Ishikawa (cell line): ENCODE data around the gene TPGS2.

Source experiments
- CEBPB ChIP-seq: IDR thresholded peaks from 2 replicates; pipeline ENCODE4 v1.6.1; 2012
- CREB1 ChIP-seq: IDR thresholded peaks from 2 replicates; pipeline ENCODE4 v1.6.1; 2012; ENCODE audit warnings: low read depth
- EGR1 ChIP-seq: IDR thresholded peaks from 2 replicates; pipeline ENCODE4 v1.6.1; 2012
- EP300 ChIP-seq: IDR thresholded peaks from 2 replicates; pipeline ENCODE4 v1.6.1; 2012; ENCODE audit warnings: borderline replicate concordance
- FOXM1 ChIP-seq: IDR thresholded peaks from 2 replicates; pipeline ENCODE4 v1.6.1; 2012; ENCODE audit warnings: low read depth, borderline replicate concordance
- NFIC ChIP-seq: IDR thresholded peaks from 2 replicates; pipeline ENCODE4 v1.6.1; 2012
- RAD21 ChIP-seq: IDR thresholded peaks from 2 replicates; pipeline ENCODE4 v1.6.1; 2012; ENCODE audit warnings: low read depth
- TAF1 ChIP-seq: IDR thresholded peaks from 2 replicates; pipeline ENCODE4 v1.6.1; 2012; ENCODE audit warnings: low read depth, mild to moderate bottlenecking
- TCF12 ChIP-seq: IDR thresholded peaks from 2 replicates; pipeline ENCODE4 v1.6.1; 2012; ENCODE audit warnings: low read depth
- TEAD4 ChIP-seq: IDR thresholded peaks from 2 replicates; pipeline ENCODE4 v1.6.1; 2012
- YY1 ChIP-seq: IDR thresholded peaks from 2 replicates; pipeline ENCODE4 v1.6.1; 2012; ENCODE audit warnings: low read depth
- ZBTB7A ChIP-seq: IDR thresholded peaks from 2 replicates; pipeline ENCODE4 v1.6.1; 2012; ENCODE audit warnings: low read depth
- TF ChIP-seq, protein P1 (sequence below): IDR thresholded peaks from 2 replicates; pipeline ENCODE4 v1.6.1; 2012
- TF ChIP-seq, protein P2 (sequence below): IDR thresholded peaks from 2 replicates; pipeline ENCODE4 v1.6.1; 2012
- TF ChIP-seq, protein P3 (sequence below): IDR thresholded peaks from 2 replicates; pipeline ENCODE4 v1.6.1; 2012; ENCODE audit warnings: low read depth, mild to moderate bottlenecking

TPGS2 gene

DNA sequence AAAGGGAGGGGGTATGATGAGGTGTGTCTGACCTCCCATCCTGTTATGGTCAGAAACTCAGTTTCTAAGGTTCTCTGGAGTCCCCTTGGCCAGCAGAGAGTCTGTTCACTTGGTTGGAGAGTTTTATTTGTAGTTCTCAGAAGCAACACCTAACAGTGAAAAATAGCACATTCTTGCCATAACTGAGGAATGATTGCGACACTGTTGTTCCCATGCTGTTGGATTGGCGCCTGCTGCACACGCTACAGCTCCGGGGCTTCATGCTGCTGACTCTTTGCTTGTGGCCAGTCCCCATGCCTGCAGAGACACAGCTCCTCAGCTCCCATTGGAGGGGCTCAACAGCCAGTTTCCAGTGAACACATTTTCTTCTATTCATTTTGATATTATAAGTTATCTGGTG is 42.1 kb downstream of the TPGS2 start:
- TF ChIP-seq, protein P1, sequence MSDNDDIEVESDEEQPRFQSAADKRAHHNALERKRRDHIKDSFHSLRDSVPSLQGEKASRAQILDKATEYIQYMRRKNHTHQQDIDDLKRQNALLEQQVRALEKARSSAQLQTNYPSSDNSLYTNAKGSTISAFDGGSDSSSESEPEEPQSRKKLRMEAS, result 0 out of 2 replicates have a peak, but pooled peaks have one; percentile 36
- no peak for TF ChIP-seq TCF12
- TF ChIP-seq TEAD4, result peak; percentile 81
- TF ChIP-seq CEBPB, result peak; percentile 97

DNA sequence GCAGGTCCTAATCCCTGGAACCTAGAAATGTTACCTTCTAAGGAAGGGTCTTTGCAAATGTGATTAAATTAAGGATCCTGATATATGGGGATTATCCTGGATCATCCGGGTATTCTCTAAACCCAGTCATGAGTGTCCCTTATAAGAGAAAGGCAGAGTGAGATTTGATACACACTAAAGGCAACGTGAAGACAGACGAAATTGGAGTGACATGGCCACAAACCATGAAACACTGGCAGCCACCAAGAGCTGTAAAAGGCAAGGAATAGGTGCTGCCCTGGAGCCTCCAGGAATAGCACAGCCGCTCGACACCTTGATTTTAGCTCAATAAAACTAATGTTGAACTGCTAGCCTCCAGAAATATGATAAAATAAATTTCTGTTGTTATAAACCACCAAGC is 45.0 kb downstream of the TPGS2 start:
- TF ChIP-seq YY1, result no peak

DNA sequence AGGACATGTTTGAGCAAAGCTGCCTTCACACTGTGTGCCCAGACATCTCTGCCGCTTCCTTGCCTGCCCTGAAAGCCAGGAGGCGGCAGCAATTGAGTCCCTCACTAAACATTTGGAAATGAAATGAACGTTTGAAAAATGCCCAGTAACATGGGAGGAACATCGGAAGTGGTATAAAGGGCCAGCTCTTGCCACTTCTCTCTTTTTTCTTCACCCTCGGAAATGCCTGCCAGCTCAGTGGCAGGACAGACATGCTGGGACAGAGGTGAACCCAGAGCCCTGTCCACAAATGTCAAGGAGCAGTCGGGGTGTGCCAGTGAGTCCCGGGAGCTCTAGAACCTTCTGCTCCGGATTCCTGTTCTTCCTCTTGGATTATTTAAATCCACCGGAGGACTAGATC is 46.1 kb downstream of the TPGS2 start:
- TF ChIP-seq TAF1 (no peak), TEAD4 (no peak), EP300 (no peak), YY1 (no peak), CEBPB (no peak), FOXM1 (no peak), CREB1 (no peak)
- TF ChIP-seq, protein P2, sequence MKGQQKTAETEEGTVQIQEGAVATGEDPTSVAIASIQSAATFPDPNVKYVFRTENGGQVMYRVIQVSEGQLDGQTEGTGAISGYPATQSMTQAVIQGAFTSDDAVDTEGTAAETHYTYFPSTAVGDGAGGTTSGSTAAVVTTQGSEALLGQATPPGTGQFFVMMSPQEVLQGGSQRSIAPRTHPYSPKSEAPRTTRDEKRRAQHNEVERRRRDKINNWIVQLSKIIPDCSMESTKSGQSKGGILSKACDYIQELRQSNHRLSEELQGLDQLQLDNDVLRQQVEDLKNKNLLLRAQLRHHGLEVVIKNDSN, result no peak
- TF ChIP-seq, protein P1, result no peak

DNA sequence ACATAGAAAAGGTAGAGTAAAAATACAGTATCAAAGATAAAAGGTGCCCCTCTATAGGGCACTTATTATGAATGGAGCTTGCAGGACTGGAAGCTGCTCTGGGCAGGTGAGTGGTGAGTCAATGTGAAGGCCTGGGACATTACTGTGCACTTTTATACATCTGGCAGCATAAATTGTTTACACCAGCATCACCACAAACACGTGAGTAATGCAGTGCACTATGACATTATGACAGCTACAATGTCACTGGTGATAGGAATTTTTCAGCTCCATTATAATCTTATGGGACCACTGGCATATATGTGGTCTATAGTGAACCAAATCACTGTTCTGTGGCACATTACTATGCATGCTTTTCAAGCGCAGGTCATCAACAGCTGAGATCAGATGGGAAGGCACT is 48.1 kb downstream of the TPGS2 start:
- TF ChIP-seq NFIC, result no peak
- no peak for TF ChIP-seq YY1
- TF ChIP-seq TEAD4, result no peak
- no peak for TF ChIP-seq CREB1

DNA sequence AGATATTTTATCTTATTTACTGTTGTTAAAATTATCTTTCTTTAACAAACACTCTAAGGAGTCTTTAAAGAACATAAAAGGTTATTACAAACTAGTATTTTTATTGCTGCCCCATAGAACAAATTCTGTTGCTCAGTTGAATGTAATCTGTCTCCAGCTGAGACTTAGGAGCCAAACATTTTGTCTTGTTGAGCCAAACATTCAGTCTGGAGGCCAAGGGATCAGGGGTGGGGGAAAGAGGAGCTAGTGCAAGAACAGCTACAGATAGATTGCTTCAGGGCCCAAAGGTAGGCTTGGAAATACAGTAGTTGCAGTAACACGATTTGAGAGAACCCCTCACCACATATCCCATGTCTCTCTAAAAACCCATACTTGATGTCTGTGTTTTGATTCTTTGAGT is 51.2 kb downstream of the TPGS2 start:
- TF ChIP-seq TAF1, result no peak
- TF ChIP-seq, protein P3, sequence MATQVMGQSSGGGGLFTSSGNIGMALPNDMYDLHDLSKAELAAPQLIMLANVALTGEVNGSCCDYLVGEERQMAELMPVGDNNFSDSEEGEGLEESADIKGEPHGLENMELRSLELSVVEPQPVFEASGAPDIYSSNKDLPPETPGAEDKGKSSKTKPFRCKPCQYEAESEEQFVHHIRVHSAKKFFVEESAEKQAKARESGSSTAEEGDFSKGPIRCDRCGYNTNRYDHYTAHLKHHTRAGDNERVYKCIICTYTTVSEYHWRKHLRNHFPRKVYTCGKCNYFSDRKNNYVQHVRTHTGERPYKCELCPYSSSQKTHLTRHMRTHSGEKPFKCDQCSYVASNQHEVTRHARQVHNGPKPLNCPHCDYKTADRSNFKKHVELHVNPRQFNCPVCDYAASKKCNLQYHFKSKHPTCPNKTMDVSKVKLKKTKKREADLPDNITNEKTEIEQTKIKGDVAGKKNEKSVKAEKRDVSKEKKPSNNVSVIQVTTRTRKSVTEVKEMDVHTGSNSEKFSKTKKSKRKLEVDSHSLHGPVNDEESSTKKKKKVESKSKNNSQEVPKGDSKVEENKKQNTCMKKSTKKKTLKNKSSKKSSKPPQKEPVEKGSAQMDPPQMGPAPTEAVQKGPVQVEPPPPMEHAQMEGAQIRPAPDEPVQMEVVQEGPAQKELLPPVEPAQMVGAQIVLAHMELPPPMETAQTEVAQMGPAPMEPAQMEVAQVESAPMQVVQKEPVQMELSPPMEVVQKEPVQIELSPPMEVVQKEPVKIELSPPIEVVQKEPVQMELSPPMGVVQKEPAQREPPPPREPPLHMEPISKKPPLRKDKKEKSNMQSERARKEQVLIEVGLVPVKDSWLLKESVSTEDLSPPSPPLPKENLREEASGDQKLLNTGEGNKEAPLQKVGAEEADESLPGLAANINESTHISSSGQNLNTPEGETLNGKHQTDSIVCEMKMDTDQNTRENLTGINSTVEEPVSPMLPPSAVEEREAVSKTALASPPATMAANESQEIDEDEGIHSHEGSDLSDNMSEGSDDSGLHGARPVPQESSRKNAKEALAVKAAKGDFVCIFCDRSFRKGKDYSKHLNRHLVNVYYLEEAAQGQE, result no peak
- no peak for TF ChIP-seq CEBPB
- no peak for TF ChIP-seq EGR1
- TF ChIP-seq FOXM1, result no peak
- TF ChIP-seq TEAD4, result no peak
- TF ChIP-seq, protein P1, result no peak
- no peak for TF ChIP-seq NFIC
- TF ChIP-seq RAD21, result no peak
- TF ChIP-seq CREB1, result no peak
- TF ChIP-seq YY1, result no peak
- no peak for TF ChIP-seq EP300
- no peak for TF ChIP-seq ZBTB7A
- TF ChIP-seq, protein P2, result no peak
- TF ChIP-seq TCF12, result no peak

DNA sequence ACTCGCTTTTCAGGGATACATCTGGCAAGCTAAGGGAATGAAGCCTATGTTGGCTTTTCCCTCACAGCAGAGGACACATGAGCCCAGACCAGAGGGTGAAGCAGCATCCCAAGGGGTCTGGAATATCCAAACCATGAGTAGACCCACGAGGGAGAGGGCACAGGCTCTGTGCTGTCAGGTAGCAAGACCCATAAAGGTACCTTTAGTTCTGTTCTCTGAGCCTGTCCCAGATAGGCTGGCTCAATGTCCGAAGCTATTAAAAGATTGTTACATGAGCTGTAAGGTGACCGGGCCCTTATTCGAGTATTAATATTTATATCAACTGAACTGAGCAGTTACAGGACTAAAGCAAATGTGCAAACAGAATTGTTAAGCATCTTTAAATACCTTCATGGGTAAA is 52.2 kb downstream of the TPGS2 start:
- TF ChIP-seq EP300 (no peak), TAF1 (no peak), RAD21 (no peak), CEBPB (no peak), TEAD4 (no peak), ZBTB7A (no peak), CREB1 (no peak), TCF12 (no peak), FOXM1 (no peak), NFIC (no peak), EGR1 (no peak), YY1 (no peak)
- TF ChIP-seq, protein P2, result no peak
- TF ChIP-seq, protein P3, result no peak
- TF ChIP-seq, protein P1, result no peak
